ENCODE measurements around the gene DIDO1. TPM values are rescaled to one million over a fixed set of nuclear protein-coding genes. Genes with fewer than 3 reads are reported as not detected.

Gene DIDO1
- total and polyA plus RNA-seq, 4 experiments from 2014 or later = 24.7 to 129 (median 83.5) TPM

GRCh38 chr20:62879275-62880146 lies 46.8 kb downstream of the DIDO1 start:
- DNase-seq = no peak
- Histone ChIP-seq H3K27ac (ENCODE audit: low read depth, low read length) (no peak overlapping the region), H3K36me3 (ENCODE audit: insufficient read depth, low read length) (no peaks in the 10 kb centered on the region), H3K9me3 (ENCODE audit: control insufficient read depth in 1 of 2, low read length in 2 of 2) (no peaks in the 10 kb centered on the region), H3K4me3 (ENCODE audit: low read length in 2 of 2) (no peak overlapping the region), H3K4me1 (ENCODE audit: insufficient read depth, low read length) (no peaks in the 10 kb centered on the region), H3K27me3 (ENCODE audit: insufficient read depth, low read length) (no peaks in the 10 kb centered on the region)
- Mint-ChIP-seq H3K9me3 (no peaks in the 10 kb centered on the region), H3K36me3 (peaks cover 5 to 10% of the 10 kb centered on the region in 2 donors), H3K4me1 (peaks cover 2 to 18% (median 5%) of the 10 kb centered on the region in 4 donors), H3K27ac (no peak overlapping the region), H3K27me3 (no peaks in the 10 kb centered on the region), H3K4me3 (no peak overlapping the region)
- POLR2A ChIA-PET (ENCODE audit: partially characterized antibody) = no interaction called here
- CTCF ChIA-PET (ENCODE audit: partially characterized antibody) = interaction anchor here (1.2 kb wide), 1 partner anchor 15 kb away, joined by 3 read pairs; no protein-coding TSS in a partner anchor
- intact Hi-C loops (cut with micrococcal nuclease) = no loop called here

- Histone ChIP-seq H3K9me3 (ENCODE audit: control insufficient read depth in 1 of 2, low read length in 2 of 2) (no peaks in the 10 kb centered on the region), H3K27ac (ENCODE audit: low read depth, low read length) (no peak overlapping the region), H3K4me3 (ENCODE audit: low read length in 2 of 2) (no peak overlapping the region), H3K4me1 (ENCODE audit: insufficient read depth, low read length) (peaks cover 5% of the 10 kb centered on the region), H3K27me3 (ENCODE audit: insufficient read depth, low read length) (no peaks in the 10 kb centered on the region), H3K36me3 (ENCODE audit: insufficient read depth, low read length) (no peaks in the 10 kb centered on the region)
- CTCF ChIA-PET (ENCODE audit: partially characterized antibody) = interaction anchor here (1.2 kb wide), 1 partner anchor 16 kb away, joined by 3 read pairs; no protein-coding TSS in a partner anchor
- Mint-ChIP-seq H3K27me3 (peaks cover 0 to 3% of the 10 kb centered on the region in 2 donors), H3K4me3 (no peak overlapping the region), H3K27ac (no peak overlapping the region), H3K4me1 (peaks cover 9 to 28% (median 14%) of the 10 kb centered on the region in 4 donors), H3K36me3 (peaks cover 5 to 10% of the 10 kb centered on the region in 2 donors), H3K9me3 (no peaks in the 10 kb centered on the region)
- POLR2A ChIA-PET (ENCODE audit: partially characterized antibody) = no interaction called here
- DNase-seq = no peak
- intact Hi-C loops (cut with micrococcal nuclease) = no loop called here
Measured at GRCh38 chr20:62878244-62879038, 47.9 kb downstream of the DIDO1 start.

GRCh38 chr20:62876902-62877816 lies 49.1 kb downstream of the DIDO1 start:
- ChIA-PET CTCF (ENCODE audit: partially characterized antibody) (no interaction called here), POLR2A (ENCODE audit: partially characterized antibody) (interaction anchor here (0.7 kb wide), 1 partner anchor 22 kb away, joined by 3 read pairs; no protein-coding TSS in a partner anchor)
- no peak overlapping the region for H3K27ac Mint-ChIP-seq
- intact Hi-C loops (cut with micrococcal nuclease) = no loop called here
- H3K27me3 Mint-ChIP-seq = peaks cover 0 to 3% of the 10 kb centered on the region in 2 donors
- Histone ChIP-seq H3K36me3 (ENCODE audit: insufficient read depth, low read length) (no peaks in the 10 kb centered on the region), H3K27ac (ENCODE audit: low read depth, low read length) (no peak overlapping the region), H3K4me3 (ENCODE audit: low read length in 2 of 2) (no peak overlapping the region), H3K9me3 (ENCODE audit: control insufficient read depth in 1 of 2, low read length in 2 of 2) (no peaks in the 10 kb centered on the region), H3K27me3 (ENCODE audit: insufficient read depth, low read length) (no peaks in the 10 kb centered on the region), H3K4me1 (ENCODE audit: insufficient read depth, low read length) (peaks cover 5% of the 10 kb centered on the region)
- H3K4me1 Mint-ChIP-seq = peaks cover 9 to 33% (median 17%) of the 10 kb centered on the region in 4 donors
- H3K9me3 Mint-ChIP-seq = no peaks in the 10 kb centered on the region
- no peak for DNase-seq
- H3K4me3 Mint-ChIP-seq = no peak overlapping the region
- H3K36me3 Mint-ChIP-seq = peaks cover 5 to 9% of the 10 kb centered on the region in 2 donors

- Mint-ChIP-seq H3K9me3 (no peaks in the 10 kb centered on the region), H3K27me3 (peaks cover 0 to 3% of the 10 kb centered on the region in 2 donors), H3K36me3 (peaks cover 3 to 4% of the 10 kb centered on the region in 2 donors), H3K4me1 (peaks cover 9 to 30% (median 17%) of the 10 kb centered on the region in 4 donors), H3K27ac (peak overlapping the region in 1 of 7 donors; percentile 65), H3K4me3 (no peak overlapping the region)
- no peak for DNase-seq
- Histone ChIP-seq H3K4me1 (ENCODE audit: insufficient read depth, low read length) (peaks cover 5% of the 10 kb centered on the region), H3K27ac (ENCODE audit: low read depth, low read length) (no peak overlapping the region), H3K9me3 (ENCODE audit: control insufficient read depth in 1 of 2, low read length in 2 of 2) (no peaks in the 10 kb centered on the region), H3K27me3 (ENCODE audit: insufficient read depth, low read length) (no peaks in the 10 kb centered on the region), H3K4me3 (ENCODE audit: low read length in 2 of 2) (no peak overlapping the region), H3K36me3 (ENCODE audit: insufficient read depth, low read length) (no peaks in the 10 kb centered on the region)
- intact Hi-C loops (cut with micrococcal nuclease) = no loop called here
- ChIA-PET POLR2A (ENCODE audit: partially characterized antibody) (no interaction called here), CTCF (ENCODE audit: partially characterized antibody) (no interaction called here)
Measured at GRCh38 chr20:62876501-62876901, 49.8 kb downstream of the DIDO1 start.

- Mint-ChIP-seq H3K27ac (peak overlapping the region in 4 of 7 donors; percentile 41 to 78 (median 58)), H3K4me3 (peak overlapping the region in 3 of 8 donors; percentile 6 to 25 (median 15))
- POLR2A ChIA-PET (ENCODE audit: partially characterized antibody) = interaction anchor here (0.6 to 0.8 kb wide), 2 partner anchors 38 to 82 kb away, joined by 3 read pairs; no protein-coding TSS in a partner anchor
Measured at GRCh38 chr20:62875419-62876361, 50.6 kb downstream of the DIDO1 start.

GRCh38 chr20:62874964-62875344 lies 51.4 kb downstream of the DIDO1 start:
- Mint-ChIP-seq H3K27ac (no peak overlapping the region), H3K4me3 (peak overlapping the region in 1 of 8 donors; percentile 44), H3K27me3 (peaks cover 0 to 3% of the 10 kb centered on the region in 2 donors), H3K4me1 (peaks cover 9 to 27% (median 17%) of the 10 kb centered on the region in 4 donors), H3K9me3 (no peaks in the 10 kb centered on the region), H3K36me3 (peaks cover 0 to 1% of the 10 kb centered on the region in 2 donors)
- Histone ChIP-seq H3K36me3 (ENCODE audit: insufficient read depth, low read length) (no peaks in the 10 kb centered on the region), H3K4me1 (ENCODE audit: insufficient read depth, low read length) (peaks cover 5% of the 10 kb centered on the region), H3K27me3 (ENCODE audit: insufficient read depth, low read length) (no peaks in the 10 kb centered on the region), H3K4me3 (ENCODE audit: low read length in 2 of 2) (no peak overlapping the region), H3K9me3 (ENCODE audit: control insufficient read depth in 1 of 2, low read length in 2 of 2) (no peaks in the 10 kb centered on the region), H3K27ac (ENCODE audit: low read depth, low read length) (no peak overlapping the region)
- intact Hi-C loops (cut with micrococcal nuclease) = no loop called here
- POLR2A ChIA-PET (ENCODE audit: partially characterized antibody) = interaction anchor here (0.6 to 0.8 kb wide), 2 partner anchors 39 to 81 kb away, joined by 3 read pairs; no protein-coding TSS in a partner anchor
- no peak for DNase-seq
- CTCF ChIA-PET (ENCODE audit: partially characterized antibody) = interaction anchor here (0.8 to 3.3 kb wide), 5 partner anchors 33 to 207 kb away, joined by 3 to 16 read pairs (median 4); no protein-coding TSS in a partner anchor

More at GRCh38 chr20:62875419-62876361, 50.6 kb downstream of the DIDO1 start:
- Histone ChIP-seq H3K27ac (ENCODE audit: low read depth, low read length) (no peak overlapping the region), H3K36me3 (ENCODE audit: insufficient read depth, low read length) (no peaks in the 10 kb centered on the region), H3K4me3 (ENCODE audit: low read length in 2 of 2) (no peak overlapping the region), H3K4me1 (ENCODE audit: insufficient read depth, low read length) (peaks cover 5% of the 10 kb centered on the region), H3K9me3 (ENCODE audit: control insufficient read depth in 1 of 2, low read length in 2 of 2) (no peaks in the 10 kb centered on the region), H3K27me3 (ENCODE audit: insufficient read depth, low read length) (no peaks in the 10 kb centered on the region)
- CTCF ChIA-PET (ENCODE audit: partially characterized antibody) = interaction anchor here (1.4 to 1.6 kb wide), 3 partner anchors 32 to 135 kb away, joined by 4 to 6 read pairs (median 4); no protein-coding TSS in a partner anchor
- Mint-ChIP-seq H3K9me3 (no peaks in the 10 kb centered on the region), H3K36me3 (peaks cover 0 to 1% of the 10 kb centered on the region in 2 donors), H3K4me1 (peaks cover 9 to 27% (median 17%) of the 10 kb centered on the region in 4 donors), H3K27me3 (peaks cover 0 to 3% of the 10 kb centered on the region in 2 donors)
- intact Hi-C loops (cut with micrococcal nuclease) = no loop called here
- no peak for DNase-seq
